Kidney (tissue), 14 donors: ENCODE results near the gene INPP5J. TPM values are rescaled to one million over a fixed set of nuclear protein-coding genes. Genes with fewer than 3 reads are reported as not detected.
A peak's percentile ranks its signal among the peaks of the same experiment; 100 is the strongest.

Source experiments
- DNase-seq, 5 donors: peaks; one replicate each; pipeline ENCODE4 v3.0.0-alpha.2; 2013 to 2020
- FAIRE-seq: peaks from 2 replicates; lab custom pipeline; 2012; peaks lifted over from hg19 to GRCh38; lab: Jason Lieb, UNC
- H3K27ac ChIP-seq, 2 donors: one replicate each; pipeline ENCODE4 v1.7.0; 2013; ENCODE audit warnings: low read depth in 2 of 2, low read length in 2 of 2, inconsistent platforms in 1 of 2
- H3K27me3 ChIP-seq: one replicate; pipeline ENCODE4 v1.7.1; 2013; ENCODE audit warnings: low read length, inconsistent platforms; ENCODE audit not compliant: control insufficient read depth, insufficient read depth
- H3K36me3 ChIP-seq, 3 donors: one replicate each; pipeline versions ENCODE4 v1.7.0 to v1.7.1; 2013; ENCODE audit warnings: low read length in 3 of 3, control low read depth in 1 of 3, inconsistent platforms in 1 of 3; ENCODE audit not compliant: insufficient read depth in 3 of 3, control insufficient read depth in 2 of 3
- H3K4me1 ChIP-seq, 3 donors: one replicate each; pipeline versions ENCODE4 v1.7.0 to v1.7.1; 2013; ENCODE audit warnings: low read length in 3 of 3, inconsistent platforms in 1 of 3, low read depth in 1 of 3; ENCODE audit not compliant: control insufficient read depth in 2 of 3, insufficient read depth in 2 of 3
- H3K4me3 ChIP-seq, 3 donors: one replicate each; pipeline versions ENCODE4 v1.7.0 to v1.8.1; 2013; ENCODE audit warnings: low read length in 3 of 3, control low read depth in 1 of 3, inconsistent platforms in 1 of 3
- H3K9ac ChIP-seq, 3 donors: one replicate each; pipeline versions ENCODE4 v1.7.0 to v1.7.1; 2013; ENCODE audit warnings: low read length in 3 of 3, control low read depth in 1 of 3, inconsistent platforms in 1 of 3
- H3K9me3 ChIP-seq, 3 donors: one replicate each; pipeline versions ENCODE4 v1.7.0 to v1.7.1; 2013; ENCODE audit warnings: low read length in 3 of 3, control low read depth in 1 of 3, inconsistent platforms in 1 of 3; ENCODE audit not compliant: control insufficient read depth in 2 of 3, insufficient read depth in 1 of 3
- intact Hi-C: fragments of 100-400 bp; cut with DNase I; formaldehyde crosslinking; loops from one replicate; pipeline ENCODE4 v1.11.1; 2022
- polyA plus RNA-seq: library from polyadenylated mRNA; stranded (reverse); fragments of 350-450 nt; fragmentation: Illumina TruSeq; extraction: RNeasy Lipid Tissue Mini Kit (QIAGEN cat#74804); gene quantifications from one replicate; pipeline ENCODE4 v1.2.3, GENCODE V29; 2014; ENCODE audit warnings: low read depth, low replicate concordance; ENCODE audit not compliant: insufficient read depth
- total RNA-seq: library from RNA; stranded (reverse); fragmentation: NEBNext Ultra II Directional; extraction: Animal tissue kit (Norgen Biotek cat#: 25700); gene quantifications from one replicate; pipeline ENCODE4 v1.2.1, GENCODE V29; 2021
- TF ChIP-seq, protein P1 (sequence below): IDR thresholded peaks from 3 replicates; pipeline ENCODE4 v1.5.1; 2012; ENCODE audit warnings: mild to moderate bottlenecking, moderate library complexity, borderline replicate concordance; ENCODE audit not compliant: insufficient read depth; ENCODE audit errors: extremely low read depth
- donor health status: control.
- donor health status: control.
- donor health status: control.
- donor health status: control.
- donor health status: control.
- donor health status: DM: yes; HTN: yes; CAD: no.
- donor health status: Normal renal cell carcinoma (clear cell type).

The INPP5J gene
- total and polyA plus RNA-seq, 2 donors from 2014 or later: 6.2 to 44.7 TPM

DNA sequence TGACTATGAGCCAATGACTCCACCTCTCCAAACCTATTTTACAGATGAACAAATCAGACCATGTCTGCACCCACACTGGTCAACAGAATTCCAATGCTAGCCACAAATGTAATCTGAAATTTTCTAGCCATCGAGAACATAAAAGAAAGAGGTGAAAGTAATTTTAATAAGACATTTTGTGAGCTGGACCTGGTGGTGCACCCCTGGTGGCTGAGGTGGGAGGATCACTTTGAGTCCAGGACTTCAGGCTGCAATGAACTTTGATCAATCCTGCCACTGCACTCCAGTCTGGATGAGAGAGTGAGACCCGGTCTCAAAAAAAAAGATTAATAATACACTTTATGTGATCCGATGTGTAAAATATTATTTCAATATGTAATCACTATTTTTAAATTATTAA, 27.8 kb downstream of the INPP5J start:
- Histone ChIP-seq H3K27ac (no peak overlapping the region), H3K27me3 (no peaks in the 10 kb centered on the region), H3K36me3 (no peaks in the 10 kb centered on the region), H3K4me1 (peaks cover 0 to 7% (median 6%) of the 10 kb centered on the region in 3 donors), H3K4me3 (no peak overlapping the region), H3K9me3 (no peaks in the 10 kb centered on the region), H3K9ac (no peak overlapping the region)
- DNase-seq (no peak), FAIRE-seq (no peak)
- TF ChIP-seq, protein P1, sequence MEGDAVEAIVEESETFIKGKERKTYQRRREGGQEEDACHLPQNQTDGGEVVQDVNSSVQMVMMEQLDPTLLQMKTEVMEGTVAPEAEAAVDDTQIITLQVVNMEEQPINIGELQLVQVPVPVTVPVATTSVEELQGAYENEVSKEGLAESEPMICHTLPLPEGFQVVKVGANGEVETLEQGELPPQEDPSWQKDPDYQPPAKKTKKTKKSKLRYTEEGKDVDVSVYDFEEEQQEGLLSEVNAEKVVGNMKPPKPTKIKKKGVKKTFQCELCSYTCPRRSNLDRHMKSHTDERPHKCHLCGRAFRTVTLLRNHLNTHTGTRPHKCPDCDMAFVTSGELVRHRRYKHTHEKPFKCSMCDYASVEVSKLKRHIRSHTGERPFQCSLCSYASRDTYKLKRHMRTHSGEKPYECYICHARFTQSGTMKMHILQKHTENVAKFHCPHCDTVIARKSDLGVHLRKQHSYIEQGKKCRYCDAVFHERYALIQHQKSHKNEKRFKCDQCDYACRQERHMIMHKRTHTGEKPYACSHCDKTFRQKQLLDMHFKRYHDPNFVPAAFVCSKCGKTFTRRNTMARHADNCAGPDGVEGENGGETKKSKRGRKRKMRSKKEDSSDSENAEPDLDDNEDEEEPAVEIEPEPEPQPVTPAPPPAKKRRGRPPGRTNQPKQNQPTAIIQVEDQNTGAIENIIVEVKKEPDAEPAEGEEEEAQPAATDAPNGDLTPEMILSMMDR: peak; percentile 30
- intact Hi-C loops: no loop called here

DNA sequence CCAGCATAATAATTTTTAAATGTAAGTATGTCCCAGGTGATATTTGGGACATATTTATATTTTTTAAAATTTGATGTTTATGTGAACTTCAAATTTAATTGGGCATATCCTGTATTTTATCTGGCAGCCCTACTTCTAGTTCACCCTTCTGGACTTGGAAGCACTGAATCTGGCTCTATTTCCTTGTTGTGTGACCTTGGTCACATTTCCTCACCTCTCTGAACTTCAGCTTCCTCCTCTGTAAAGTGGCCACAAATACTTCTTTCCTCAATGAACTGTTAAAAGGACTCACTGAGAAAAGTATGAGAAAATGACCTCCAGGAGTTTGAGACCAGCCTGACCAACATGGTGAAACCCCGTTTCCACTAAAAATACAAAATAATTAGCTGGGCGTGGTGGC, 29.1 kb downstream of the INPP5J start:
- Histone ChIP-seq H3K27me3 (no peaks in the 10 kb centered on the region), H3K36me3 (no peaks in the 10 kb centered on the region), H3K4me3 (no peak overlapping the region), H3K9ac (no peak overlapping the region), H3K9me3 (no peaks in the 10 kb centered on the region), H3K4me1 (peaks cover 0 to 7% (median 6%) of the 10 kb centered on the region in 3 donors), H3K27ac (no peak overlapping the region)
- TF ChIP-seq, protein P1: no peak
- FAIRE-seq (no peak), DNase-seq (no peak)
- intact Hi-C loops: no loop called here

DNA sequence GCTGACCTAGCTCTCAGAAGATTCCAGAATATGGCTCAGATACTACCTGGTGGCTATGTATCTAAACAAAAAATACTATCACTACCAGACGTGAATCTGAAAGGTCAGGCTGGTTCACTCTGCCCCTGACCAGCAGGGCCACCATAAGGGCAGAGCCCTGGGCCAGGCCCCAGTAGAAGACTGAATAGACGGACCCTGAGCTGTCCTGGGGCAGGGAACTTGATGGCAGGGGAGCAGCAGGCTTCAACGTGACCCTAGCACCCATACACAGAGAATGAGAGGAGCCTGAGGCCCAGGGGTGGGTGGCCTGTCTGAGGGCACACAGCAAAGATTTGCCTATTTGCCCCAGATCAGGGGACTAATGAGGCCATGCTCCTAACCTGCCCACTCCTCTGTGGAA, 30.6 kb downstream of the INPP5J start:
- Histone ChIP-seq H3K36me3 (no peaks in the 10 kb centered on the region), H3K4me1 (peaks cover 0 to 7% (median 5%) of the 10 kb centered on the region in 3 donors), H3K27me3 (no peaks in the 10 kb centered on the region), H3K4me3 (no peak overlapping the region), H3K9me3 (no peaks in the 10 kb centered on the region), H3K27ac (no peak overlapping the region), H3K9ac (no peak overlapping the region)
- DNase-seq: no peak
- no peak for FAIRE-seq
- intact Hi-C loops: no loop called here
- TF ChIP-seq, protein P1: no peak

DNA sequence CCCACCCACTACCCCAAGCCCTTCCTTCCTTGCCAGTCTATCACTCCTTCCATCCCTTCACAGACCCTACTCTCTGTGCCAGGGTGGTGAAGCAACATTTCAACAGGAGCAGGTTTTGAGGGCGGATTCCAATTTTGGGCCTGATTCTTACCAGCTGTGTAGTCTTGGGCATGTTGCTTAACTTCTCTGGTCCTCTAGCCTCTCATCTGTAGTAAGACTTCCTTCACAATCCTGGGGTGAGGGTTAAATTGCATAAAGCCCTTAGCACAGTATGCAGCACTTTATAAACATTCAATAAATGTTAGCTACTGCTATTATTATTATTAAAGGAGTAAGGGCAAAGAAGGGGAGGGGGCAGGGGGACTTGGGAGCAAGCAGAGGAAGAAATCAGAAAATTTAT, 32.2 kb downstream of the INPP5J start:
- H3K9ac ChIP-seq: no peak overlapping the region
- no peak overlapping the region for H3K27ac ChIP-seq
- no peaks in the 10 kb centered on the region for H3K4me1 ChIP-seq
- H3K9me3 ChIP-seq: no peaks in the 10 kb centered on the region
- intact Hi-C loops: no loop called here
- TF ChIP-seq, protein P1: no peak
- H3K27me3 ChIP-seq: no peaks in the 10 kb centered on the region
- no peak for DNase-seq
- no peaks in the 10 kb centered on the region for H3K36me3 ChIP-seq
- H3K4me3 ChIP-seq: no peak overlapping the region
- no peak for FAIRE-seq
